GM18520 (cell line): Measurements from ENCODE around the gene PRMT3.
"Not testable (repeated sequence)": the region's sequence is repeated elsewhere in the genome, so short reads cannot be mapped to it uniquely, and the experiment has no call there.

ENCODE experiments used
- ATAC-seq: cut with Tn5 transposase; IDR thresholded peaks from one replicate; pipeline ENCODE4 v1.9.1; 2021; ENCODE audit not compliant: unreplicated experiment

The PRMT3 gene

GRCh38 chr11:20497124-20497792, 109.7 kb downstream of the PRMT3 start:
- ATAC-seq: no peak

- peak; percentile 72 for ATAC-seq
These were observed 113.7 kb downstream of the PRMT3 start for GRCh38 chr11:20501252-20501651.

GRCh38 chr11:20501971-20502370, 114.5 kb downstream of the PRMT3 start:
- no peak for ATAC-seq

GRCh38 chr11:20511982-20512381, 124.5 kb downstream of the PRMT3 start:
- ATAC-seq: no peak

GRCh38 chr11:20512869-20513268, 125.4 kb downstream of the PRMT3 start:
- ATAC-seq: no peak

GRCh38 chr11:20518323-20518834, 130.9 kb downstream of the PRMT3 start:
- ATAC-seq: no peak

- ATAC-seq: no peak
These were observed 135.0 kb downstream of the PRMT3 start for GRCh38 chr11:20522536-20522935.

GRCh38 chr11:20529757-20530156, 142.2 kb downstream of the PRMT3 start:
- no peak for ATAC-seq

GRCh38 chr11:20530942-20531703, 143.6 kb downstream of the PRMT3 start:
- peak; percentile 54 for ATAC-seq

GRCh38 chr11:20535271-20535881, 147.9 kb downstream of the PRMT3 start:
- ATAC-seq: no peak

- no peak for ATAC-seq
These were observed 148.8 kb downstream of the PRMT3 start for GRCh38 chr11:20536365-20536764.

GRCh38 chr11:20536784-20537183, 149.3 kb downstream of the PRMT3 start:
- ATAC-seq: no peak

GRCh38 chr11:20541503-20541902, 154.0 kb downstream of the PRMT3 start:
- ATAC-seq: no peak

- ATAC-seq: no peak
These were observed 157.2 kb downstream of the PRMT3 start for GRCh38 chr11:20544603-20545237.

- ATAC-seq: no peak
These were observed 159.9 kb downstream of the PRMT3 start for GRCh38 chr11:20547411-20547810.

- no peak for ATAC-seq
These were observed 163.6 kb downstream of the PRMT3 start for GRCh38 chr11:20551096-20551495.

- ATAC-seq: no peak
These were observed 168.3 kb downstream of the PRMT3 start for GRCh38 chr11:20555783-20556182.

- not testable (repeated sequence) for ATAC-seq
These were observed 168.9 kb downstream of the PRMT3 start for GRCh38 chr11:20556396-20556795.

GRCh38 chr11:20558741-20559140, 171.2 kb downstream of the PRMT3 start:
- no peak for ATAC-seq
